Breast epithelium (tissue), 3 donors: ENCODE data around the gene NAB1.

ENCODE experiments used
- POLR2A ChIP-seq: fragments of 450-650 bp; IDR thresholded peaks from one replicate; pipeline ENCODE4 v1.6.1; 2016; ENCODE audit warnings: antibody characterized with exemption, mild to moderate bottlenecking, moderate library complexity
- TF ChIP-seq, protein P1 (sequence below), 3 donors: fragments of 450-650 bp; IDR thresholded peaks; one replicate each; pipeline ENCODE4 v1.5.1; 2016 to 2017; ENCODE audit warnings: antibody characterized with exemption in 3 of 3, mild to moderate bottlenecking in 3 of 3, moderate library complexity in 3 of 3

DNA sequence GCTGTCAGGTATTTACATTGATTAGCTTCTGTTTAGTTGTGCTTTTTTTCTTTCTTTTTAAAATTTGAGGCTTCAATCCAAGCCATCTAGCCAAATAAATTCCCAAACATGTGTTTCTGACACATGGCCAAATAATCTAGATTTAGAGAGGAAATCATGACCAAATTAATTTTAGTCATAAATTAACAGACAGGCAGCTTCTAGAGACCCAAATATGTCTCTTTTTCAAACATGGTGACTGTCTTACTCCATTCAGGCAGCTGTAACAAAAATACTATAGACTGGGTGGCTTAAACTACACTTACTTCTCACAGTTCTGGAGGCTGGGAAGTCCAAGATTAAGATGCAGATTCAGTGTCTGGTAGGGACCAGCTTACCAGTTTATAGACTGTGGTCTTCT is 23.2 kb upstream of the NAB1 start:
- TF ChIP-seq POLR2A, result no peak
- TF ChIP-seq, protein P1, sequence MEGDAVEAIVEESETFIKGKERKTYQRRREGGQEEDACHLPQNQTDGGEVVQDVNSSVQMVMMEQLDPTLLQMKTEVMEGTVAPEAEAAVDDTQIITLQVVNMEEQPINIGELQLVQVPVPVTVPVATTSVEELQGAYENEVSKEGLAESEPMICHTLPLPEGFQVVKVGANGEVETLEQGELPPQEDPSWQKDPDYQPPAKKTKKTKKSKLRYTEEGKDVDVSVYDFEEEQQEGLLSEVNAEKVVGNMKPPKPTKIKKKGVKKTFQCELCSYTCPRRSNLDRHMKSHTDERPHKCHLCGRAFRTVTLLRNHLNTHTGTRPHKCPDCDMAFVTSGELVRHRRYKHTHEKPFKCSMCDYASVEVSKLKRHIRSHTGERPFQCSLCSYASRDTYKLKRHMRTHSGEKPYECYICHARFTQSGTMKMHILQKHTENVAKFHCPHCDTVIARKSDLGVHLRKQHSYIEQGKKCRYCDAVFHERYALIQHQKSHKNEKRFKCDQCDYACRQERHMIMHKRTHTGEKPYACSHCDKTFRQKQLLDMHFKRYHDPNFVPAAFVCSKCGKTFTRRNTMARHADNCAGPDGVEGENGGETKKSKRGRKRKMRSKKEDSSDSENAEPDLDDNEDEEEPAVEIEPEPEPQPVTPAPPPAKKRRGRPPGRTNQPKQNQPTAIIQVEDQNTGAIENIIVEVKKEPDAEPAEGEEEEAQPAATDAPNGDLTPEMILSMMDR (IDR thresholded peaks at IDR 0.05), result no peak
